ENCODE data around the gene MBNL1.

DNA sequence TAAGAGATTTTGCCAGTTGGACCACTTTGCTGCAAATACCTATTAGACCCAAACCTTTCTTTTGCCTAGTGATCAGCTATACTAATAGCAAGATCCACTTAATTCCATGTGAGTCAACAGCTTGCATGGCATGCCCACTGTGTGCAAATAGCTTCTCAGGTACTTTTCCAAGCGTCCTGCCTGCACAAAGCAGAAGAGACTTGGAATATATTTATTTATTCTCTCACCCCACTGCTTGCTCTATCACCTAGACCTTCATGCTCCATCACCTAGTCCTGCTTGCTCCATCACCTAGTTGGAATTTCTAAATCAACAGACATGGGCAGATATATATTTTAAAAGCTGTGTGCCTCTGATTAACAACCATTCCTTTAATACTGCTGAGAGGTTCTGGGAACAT, 47.6 kb downstream of the MBNL1 start:
- TF ChIP-seq POLR2A (IDR thresholded peaks at IDR 0.05; ENCODE audit: low read length) = no peak
- TF ChIP-seq GATA1 (IDR thresholded peaks at IDR 0.05; ENCODE audit: low read depth, low read length) = no peak

Measured in erythroblast (primary cell).